ENCODE results near the gene SLC13A3.

The SLC13A3 gene

GRCh38 chr20:46600286-46600752, 50.9 kb downstream of the SLC13A3 start:
- Histone ChIP-seq H3K9ac (ENCODE audit: low read length) (no peak overlapping the region), H4K20me1 (ENCODE audit: insufficient read depth, low read length) (no peaks in the 10 kb centered on the region), H3K9me3 (ENCODE audit: low read length) (no peaks in the 10 kb centered on the region), H3K9me2 (ENCODE audit: low read depth, low read length) (no peaks in the 10 kb centered on the region), H3K4me1 (ENCODE audit: insufficient read depth, low read length, severe bottlenecking) (no peaks in the 10 kb centered on the region), H3K27me3 (ENCODE audit: insufficient read depth, low read length) (0 out of 2 replicates have a peak, but pooled peaks cover 2% of the 10 kb centered on the region), H3K4me3 (ENCODE audit: low read depth, low read length, poor library complexity, severe bottlenecking) (no peak overlapping the region), H2AFZ (ENCODE audit: low read length) (no peak overlapping the region), H3K4me2 (ENCODE audit: low read length) (no peak overlapping the region), H3K27ac (ENCODE audit: low read depth, low read length, poor library complexity, severe bottlenecking) (no peak overlapping the region), H3K79me2 (ENCODE audit: insufficient read depth, low read length) (no peaks in the 10 kb centered on the region), H3K36me3 (ENCODE audit: insufficient read depth, low read length) (no peaks in the 10 kb centered on the region), H3F3A (ENCODE audit: insufficient read depth, low read length) (no peaks in the 10 kb centered on the region)
- TF ChIP-seq EZH2 (IDR thresholded peaks at IDR 0.05; ENCODE audit: borderline replicate concordance, low read length) (no peak), CTCF (IDR thresholded peaks at IDR 0.05; ENCODE audit: low read length) (no peak)

GRCh38 chr20:46599227-46599987, 51.9 kb downstream of the SLC13A3 start:
- Histone ChIP-seq H3K4me2 (ENCODE audit: low read length) (no peak overlapping the region), H2AFZ (ENCODE audit: low read length) (no peak overlapping the region), H3K4me1 (ENCODE audit: insufficient read depth, low read length, severe bottlenecking) (no peaks in the 10 kb centered on the region), H3K36me3 (ENCODE audit: insufficient read depth, low read length) (no peaks in the 10 kb centered on the region), H3K9me2 (ENCODE audit: low read depth, low read length) (no peaks in the 10 kb centered on the region), H3F3A (ENCODE audit: insufficient read depth, low read length) (no peaks in the 10 kb centered on the region), H4K20me1 (ENCODE audit: insufficient read depth, low read length) (no peaks in the 10 kb centered on the region), H3K9ac (ENCODE audit: low read length) (no peak overlapping the region), H3K4me3 (ENCODE audit: low read depth, low read length, poor library complexity, severe bottlenecking) (no peak overlapping the region), H3K79me2 (ENCODE audit: insufficient read depth, low read length) (no peaks in the 10 kb centered on the region), H3K9me3 (ENCODE audit: low read length) (no peaks in the 10 kb centered on the region), H3K27me3 (ENCODE audit: insufficient read depth, low read length) (no peaks in the 10 kb centered on the region), H3K27ac (ENCODE audit: low read depth, low read length, poor library complexity, severe bottlenecking) (no peak overlapping the region)
- no peak for TF ChIP-seq EZH2 (IDR thresholded peaks at IDR 0.05; ENCODE audit: borderline replicate concordance, low read length)
- TF ChIP-seq CTCF (IDR thresholded peaks at IDR 0.05; ENCODE audit: low read length): no peak

- H3K27me3 ChIP-seq (ENCODE audit: insufficient read depth, low read length): no peaks in the 10 kb centered on the region
- H2AFZ ChIP-seq (ENCODE audit: low read length): no peak overlapping the region
- H3K4me3 ChIP-seq (ENCODE audit: low read depth, low read length, poor library complexity, severe bottlenecking): no peak overlapping the region
- no peak overlapping the region for H3K4me2 ChIP-seq (ENCODE audit: low read length)
- no peak for TF ChIP-seq EZH2 (IDR thresholded peaks at IDR 0.05; ENCODE audit: borderline replicate concordance, low read length)
- TF ChIP-seq CTCF (IDR thresholded peaks at IDR 0.05; ENCODE audit: low read length): no peak
- no peaks in the 10 kb centered on the region for H3K9me3 ChIP-seq (ENCODE audit: low read length)
- no peak overlapping the region for H3K27ac ChIP-seq (ENCODE audit: low read depth, low read length, poor library complexity, severe bottlenecking)
- no peaks in the 10 kb centered on the region for H3K79me2 ChIP-seq (ENCODE audit: insufficient read depth, low read length)
- H3K9me2 ChIP-seq (ENCODE audit: low read depth, low read length): no peaks in the 10 kb centered on the region
- no peak overlapping the region for H3K9ac ChIP-seq (ENCODE audit: low read length)
- no peaks in the 10 kb centered on the region for H3K36me3 ChIP-seq (ENCODE audit: insufficient read depth, low read length)
- H3K4me1 ChIP-seq (ENCODE audit: insufficient read depth, low read length, severe bottlenecking): no peaks in the 10 kb centered on the region
- no peaks in the 10 kb centered on the region for H3F3A ChIP-seq (ENCODE audit: insufficient read depth, low read length)
- no peaks in the 10 kb centered on the region for H4K20me1 ChIP-seq (ENCODE audit: insufficient read depth, low read length)
Measured at GRCh38 chr20:46595933-46596332, 55.3 kb downstream of the SLC13A3 start.

Data from OCI-LY1 (cell line).